ENCODE results near the gene ADAM11.
"Not testable (repeated sequence)": the region's sequence is repeated elsewhere in the genome, so short reads cannot be mapped to it uniquely, and the experiment has no call there.

The ADAM11 gene, protein sequence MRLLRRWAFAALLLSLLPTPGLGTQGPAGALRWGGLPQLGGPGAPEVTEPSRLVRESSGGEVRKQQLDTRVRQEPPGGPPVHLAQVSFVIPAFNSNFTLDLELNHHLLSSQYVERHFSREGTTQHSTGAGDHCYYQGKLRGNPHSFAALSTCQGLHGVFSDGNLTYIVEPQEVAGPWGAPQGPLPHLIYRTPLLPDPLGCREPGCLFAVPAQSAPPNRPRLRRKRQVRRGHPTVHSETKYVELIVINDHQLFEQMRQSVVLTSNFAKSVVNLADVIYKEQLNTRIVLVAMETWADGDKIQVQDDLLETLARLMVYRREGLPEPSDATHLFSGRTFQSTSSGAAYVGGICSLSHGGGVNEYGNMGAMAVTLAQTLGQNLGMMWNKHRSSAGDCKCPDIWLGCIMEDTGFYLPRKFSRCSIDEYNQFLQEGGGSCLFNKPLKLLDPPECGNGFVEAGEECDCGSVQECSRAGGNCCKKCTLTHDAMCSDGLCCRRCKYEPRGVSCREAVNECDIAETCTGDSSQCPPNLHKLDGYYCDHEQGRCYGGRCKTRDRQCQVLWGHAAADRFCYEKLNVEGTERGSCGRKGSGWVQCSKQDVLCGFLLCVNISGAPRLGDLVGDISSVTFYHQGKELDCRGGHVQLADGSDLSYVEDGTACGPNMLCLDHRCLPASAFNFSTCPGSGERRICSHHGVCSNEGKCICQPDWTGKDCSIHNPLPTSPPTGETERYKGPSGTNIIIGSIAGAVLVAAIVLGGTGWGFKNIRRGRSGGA

DNA sequence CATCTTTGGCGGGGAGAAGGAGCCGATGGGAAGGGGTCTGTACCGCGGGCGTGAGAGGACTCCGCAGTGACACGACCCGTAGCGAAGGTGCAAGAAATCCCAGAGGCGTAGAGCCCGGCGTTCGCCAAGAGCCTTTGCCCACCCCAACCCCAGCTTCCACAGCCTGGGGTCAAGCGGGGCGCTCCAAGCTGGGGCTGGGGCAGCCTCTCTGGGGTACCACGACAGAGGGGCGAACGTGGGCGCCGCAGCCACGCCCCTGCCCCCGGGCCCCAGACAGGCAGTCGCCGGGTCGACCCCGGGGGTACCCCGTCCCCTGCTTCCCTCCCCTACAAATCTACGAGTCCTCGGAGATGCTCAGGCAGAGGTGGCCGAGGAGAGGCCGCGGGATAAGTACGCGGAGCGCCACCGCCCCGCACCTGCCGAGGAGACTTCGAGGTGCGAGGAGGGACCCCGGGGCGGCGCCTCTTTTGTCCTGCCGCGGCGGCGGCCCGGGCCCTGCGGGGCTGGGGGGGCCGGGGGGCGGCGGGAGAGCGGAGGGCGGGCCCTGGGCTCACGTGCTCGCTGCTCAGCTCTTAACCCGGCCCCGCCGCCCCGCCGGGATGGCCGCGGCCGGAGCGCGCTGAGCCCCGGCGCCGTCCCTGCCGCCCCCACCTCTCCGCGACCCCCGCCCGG, at the start of gene ADAM11:
Gene ADAM11 (plus strand): TSS at position 575 of the 672 bp plus-strand sequence. CDS start 212 bp downstream, outside the sequence.
- no peak for DNase-seq

DNA sequence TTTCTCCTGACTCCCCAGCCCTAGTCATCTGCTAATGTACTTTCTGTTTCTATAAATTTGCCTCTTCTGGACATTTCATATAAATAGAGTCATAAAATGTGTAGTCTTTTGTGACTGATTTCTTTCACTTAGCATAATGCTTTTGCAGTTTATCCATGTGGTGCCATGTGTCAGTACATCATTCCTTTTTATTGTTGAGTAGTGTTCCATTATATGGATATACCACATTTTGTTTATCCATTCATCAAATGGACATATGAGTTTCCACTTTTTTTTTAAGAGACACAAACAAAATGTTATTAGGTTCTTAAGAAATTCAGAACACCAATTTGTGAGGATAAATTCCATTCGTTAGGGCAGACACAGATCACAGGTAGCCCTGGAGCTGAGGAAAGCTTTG, 39.3 kb upstream of the ADAM11 start:
- DNase-seq = no peak

GRCh38 chr17:44722254-44722653, 36.5 kb upstream of the ADAM11 start:
- DNase-seq = no peak

GRCh38 chr17:44726121-44726520, 32.7 kb upstream of the ADAM11 start:
- not testable (repeated sequence) for DNase-seq

GRCh38 chr17:44733753-44734152, 25.0 kb upstream of the ADAM11 start:
- DNase-seq = no peak

DNA sequence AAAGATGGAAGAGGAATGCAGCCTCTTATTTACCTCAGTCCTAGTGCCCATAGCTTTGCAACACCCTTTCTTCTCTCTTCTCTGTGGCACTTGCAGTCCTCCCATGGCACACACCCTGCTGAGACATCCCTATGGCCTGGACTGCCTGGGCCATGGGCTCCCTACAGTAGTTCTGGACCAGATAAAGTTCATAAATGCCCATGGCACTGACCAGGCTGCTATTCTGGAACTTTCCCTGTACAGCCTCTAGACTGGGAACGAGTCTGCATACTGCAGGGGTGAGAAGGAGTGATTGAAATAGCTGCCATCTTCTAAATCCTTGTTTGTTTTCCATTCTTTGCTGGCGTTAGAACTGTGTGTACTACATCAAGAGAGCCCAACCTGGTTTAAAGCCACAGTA, 24.5 kb upstream of the ADAM11 start:
- DNase-seq = no peak

DNA sequence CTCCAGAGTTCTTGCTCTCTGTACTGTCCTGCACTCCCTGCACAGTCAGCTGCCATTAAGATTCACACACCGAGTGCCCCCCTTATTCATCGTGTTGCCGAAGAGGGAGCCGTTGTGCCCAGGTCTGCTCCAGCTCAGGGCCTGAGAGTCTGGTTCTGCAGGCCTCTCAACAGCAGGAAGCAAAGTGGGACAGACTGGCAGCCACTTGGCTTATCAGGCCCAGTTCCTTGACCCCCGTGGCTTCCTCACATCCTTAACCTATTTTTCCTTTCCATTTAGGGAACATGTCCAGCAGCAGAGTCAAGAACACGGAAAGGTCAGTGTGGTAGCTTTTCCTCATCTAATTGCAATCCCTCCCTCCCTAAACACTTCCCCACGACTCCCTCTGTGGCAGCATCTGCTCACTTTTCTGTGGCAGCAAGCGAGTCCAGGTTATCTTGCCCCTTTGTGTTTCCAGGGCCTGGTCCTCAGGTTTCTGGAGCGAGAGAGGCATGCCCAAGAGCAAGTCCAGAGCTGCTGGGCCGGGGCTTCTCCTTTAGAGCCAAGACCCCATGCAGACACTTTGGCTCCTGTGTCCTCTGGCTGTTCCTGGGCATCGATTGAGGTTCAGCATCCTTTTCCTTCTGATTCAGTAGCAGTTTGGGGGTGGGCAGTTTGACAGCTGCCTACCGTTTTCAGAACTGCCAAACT, 22.1 kb upstream of the ADAM11 start:
- DNase-seq = no peak

DNA sequence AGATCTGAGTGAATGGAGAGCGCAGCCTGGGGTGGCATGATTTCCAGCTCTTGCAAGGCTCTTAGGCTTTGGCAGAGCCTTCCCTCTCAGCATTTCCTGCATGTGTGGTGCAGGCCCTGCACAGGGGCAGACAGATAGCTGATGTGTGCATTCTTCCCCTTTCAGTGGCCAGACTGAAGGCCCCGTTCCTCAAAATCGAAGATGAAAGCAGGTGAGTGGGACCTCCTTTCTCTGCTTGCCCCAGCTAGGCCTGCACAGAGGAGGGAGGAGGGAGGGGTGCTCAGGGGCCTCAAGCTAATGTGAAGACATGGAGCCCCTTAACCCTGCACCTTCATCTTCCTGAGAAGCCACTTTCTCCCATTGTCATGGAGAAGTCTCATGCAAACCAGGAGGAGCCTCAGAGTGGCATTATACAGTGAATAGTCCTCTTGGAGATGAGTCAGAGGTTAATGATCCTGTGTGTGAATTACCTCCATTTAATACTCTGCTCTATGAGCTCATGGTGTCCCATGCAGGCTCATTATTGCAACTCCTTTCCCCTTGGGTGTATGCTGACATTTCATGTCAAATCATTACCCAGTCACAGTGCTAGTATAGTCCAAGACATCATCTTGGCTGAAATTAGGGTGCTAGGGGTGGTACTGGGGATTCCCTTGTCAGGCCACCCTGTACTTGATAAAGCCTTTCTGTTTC, 20.4 kb upstream of the ADAM11 start:
- DNase-seq = peak; percentile 19

DNA sequence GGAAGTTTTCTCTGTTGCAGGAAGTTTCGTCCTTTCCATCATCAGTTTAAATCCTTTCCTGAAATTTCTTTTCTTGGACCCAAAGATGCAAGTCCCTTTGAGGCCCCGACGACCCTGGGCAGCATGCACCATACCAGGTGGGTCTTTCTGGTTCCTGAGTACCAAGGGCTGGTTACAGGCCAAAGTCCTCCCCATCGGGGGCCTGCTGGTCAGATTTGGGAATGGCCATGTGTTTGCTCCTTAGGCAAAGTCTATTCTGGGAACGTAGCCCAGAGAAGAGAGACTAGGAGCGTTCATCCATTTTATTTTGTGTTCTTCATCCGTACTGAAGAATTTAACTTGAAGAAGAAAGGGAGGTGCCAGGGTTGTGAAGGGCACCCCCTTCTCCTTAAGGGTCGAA, 17.5 kb upstream of the ADAM11 start:
- no peak for DNase-seq

- no peak for DNase-seq
Measured at GRCh38 chr17:44745301-44745700, 13.5 kb upstream of the ADAM11 start.

GRCh38 chr17:44745738-44746137, 13.1 kb upstream of the ADAM11 start:
- DNase-seq = not testable (repeated sequence)

DNA sequence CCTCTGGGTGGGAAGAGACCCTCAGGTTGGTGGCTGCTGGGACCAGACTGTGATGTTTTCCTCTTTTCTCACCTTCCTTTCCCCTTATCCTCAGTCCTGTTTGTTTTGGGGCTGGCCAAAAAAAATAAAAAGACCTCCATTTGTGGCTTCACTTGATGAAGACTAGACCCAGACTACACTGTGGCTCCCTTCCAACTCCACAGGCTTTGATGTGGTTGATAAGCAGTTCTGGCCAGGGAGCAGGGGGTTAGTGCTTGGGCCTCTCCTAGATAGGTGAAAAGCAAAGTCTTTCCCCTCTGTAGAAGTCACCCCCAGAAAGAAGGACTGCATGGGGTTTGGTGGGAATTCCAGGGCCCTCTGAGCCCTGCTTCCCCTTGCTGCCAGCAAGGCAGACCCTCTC, 11.2 kb upstream of the ADAM11 start:
- no peak for DNase-seq

GRCh38 chr17:44749076-44749979, 9.5 kb upstream of the ADAM11 start:
- no peak for DNase-seq

DNA sequence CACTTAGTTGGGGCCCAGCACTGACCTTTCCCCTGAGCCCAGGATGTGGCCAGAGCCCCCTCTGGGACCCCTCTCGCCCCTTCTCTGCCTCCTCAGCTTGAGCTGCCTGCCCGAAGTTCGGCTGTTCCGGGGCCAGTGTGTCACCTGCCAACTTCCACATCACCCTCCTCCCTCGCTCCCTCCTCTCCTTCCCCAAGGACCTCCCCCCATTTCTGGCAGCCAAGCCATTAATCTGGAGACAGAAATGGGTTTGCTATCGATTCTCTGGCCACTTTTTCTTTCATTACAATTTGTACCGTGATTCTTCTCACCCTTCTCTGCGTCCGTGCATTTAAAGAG, 8.8 kb upstream of the ADAM11 start:
- DNase-seq = no peak

- no peak for DNase-seq
Measured at GRCh38 chr17:44751331-44751730, 7.5 kb upstream of the ADAM11 start.

GRCh38 chr17:44751806-44752205, 7.0 kb upstream of the ADAM11 start:
- DNase-seq = no peak

GRCh38 chr17:44752953-44753861, 5.6 kb upstream of the ADAM11 start:
- DNase-seq = no peak

DNA sequence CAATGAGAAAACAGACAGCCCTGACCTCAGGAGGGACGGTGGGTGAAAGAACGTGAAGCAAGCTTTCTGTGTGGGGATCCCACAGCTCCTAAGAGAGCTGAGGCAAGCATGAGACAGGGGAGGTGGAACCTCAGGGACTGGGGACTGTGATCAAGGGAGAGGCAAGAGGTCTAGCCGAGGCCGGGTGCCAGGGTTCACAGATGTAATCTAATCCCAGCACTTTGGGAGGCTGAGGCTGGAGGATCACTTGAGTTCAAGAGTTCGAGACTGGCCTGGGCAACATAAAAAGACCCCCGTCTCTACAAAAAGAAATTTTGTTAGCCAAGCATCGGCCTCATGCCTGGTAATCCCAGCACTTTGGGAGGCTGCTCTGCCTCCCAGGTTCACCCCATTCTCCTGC, 4.5 kb upstream of the ADAM11 start:
- DNase-seq = no peak

DNA sequence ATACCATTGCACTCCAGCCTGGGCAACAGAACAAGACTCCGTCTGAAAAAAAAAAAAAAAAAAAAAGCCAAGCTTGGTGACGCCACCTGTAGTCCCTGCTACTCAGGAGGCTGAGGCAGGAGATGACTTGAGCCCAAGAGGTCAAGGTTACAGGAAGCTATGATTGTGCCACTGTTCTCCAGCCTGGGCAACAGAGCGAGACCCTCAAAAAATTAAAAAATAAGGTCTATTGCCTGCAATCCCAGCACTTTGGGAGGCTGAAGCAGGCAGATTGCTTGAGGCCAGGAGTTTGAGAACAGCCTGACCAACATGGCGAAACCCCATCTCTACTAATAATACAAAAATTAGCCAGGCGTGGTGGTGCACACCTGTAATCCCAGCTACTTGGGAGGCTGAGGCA, 3.6 kb upstream of the ADAM11 start:
- not testable (repeated sequence) for DNase-seq
